HCT116 (cell line): ENCODE results near the gene NSUN2. TPM values are rescaled to one million over a fixed set of nuclear protein-coding genes. Genes with fewer than 3 reads are reported as not detected.

ENCODE experiments used
- ATAC-seq: fragments of 200-7000 bp; cut with Tn5 transposase; 2 replicates; pipeline ENCODE4 v1.9.1; 2020; ENCODE audit warnings: mild to moderate bottlenecking, moderate library complexity
- BruUV-seq: library from RNA; stranded (reverse); fragments of 400-500 nt; replicated peaks from 2 replicates; lab custom pipeline; 2021; lab: Mats Ljungman, UMichigan
- CTCF ChIA-PET: fragments of 300-600 bp; sonication (Branson Sonifier 250); formaldehyde crosslinking; loops from one replicate; lab custom pipeline; 2021; ENCODE audit warnings: antibody characterized with exemption; lab: Charles Lee
- POLR2A ChIA-PET: fragments of 300-600, 350-600 bp; sonication (Branson Sonifier 250); formaldehyde crosslinking; loops from one replicate; lab custom pipeline; 2021; ENCODE audit warnings: antibody characterized with exemption; lab: Charles Lee
- RAD21 ChIA-PET, 2 experiments: fragments of 300-600 bp; sonication (Branson Sonifier 250); formaldehyde crosslinking; loops; one replicate each; lab custom pipeline; 2023; ENCODE audit warnings: low total read pairs in 2 of 2; ENCODE audit not compliant: uncharacterized antibody in 2 of 2, unreplicated experiment in 2 of 2, low non-redundant PET in 1 of 2; lab: Charles Lee
- DNase-seq: peaks from one replicate; pipeline ENCODE4 v3.0.0-alpha.2; 2010; ENCODE audit warnings: low read depth, low spot score
- H2AFZ ChIP-seq: fragments of 200-600 bp; shearing (Covaris generic), sonication (generic); 2 replicates; pipeline ENCODE4 v1.6.1; 2017; ENCODE audit warnings: low read depth, mixed run types, mixed read lengths, antibody characterized with exemption, low read length; ENCODE audit not compliant: poor library complexity, severe bottlenecking
- H3K27ac ChIP-seq: 2 replicates; pipeline ENCODE4 v1.5.1; 2012; ENCODE audit warnings: low read depth, low read length
- H3K27me3 ChIP-seq: fragments of 200-600 bp; sonication (generic); 2 replicates; pipeline ENCODE4 v1.6.1; 2016; ENCODE audit warnings: mixed run types, low read length, mixed read lengths; ENCODE audit not compliant: insufficient read depth
- H3K36me3 ChIP-seq, 2 experiments: fragments of 200-500 bp in 1 of 2; fragments of 200-600 bp in 1 of 2; sonication (Bioruptor generic) in 1 of 2; sonication (generic) in 1 of 2; 2 replicates each; pipeline versions ENCODE4 v1.5.1 to v1.6.1; 2014 to 2016; ENCODE audit warnings: low read length in 2 of 2, inconsistent platforms in 1 of 2, mixed read lengths in 1 of 2, mixed run types in 1 of 2; ENCODE audit not compliant: insufficient read depth in 2 of 2, control insufficient read depth in 1 of 2
- H3K4me1 ChIP-seq, 2 experiments: fragments of 200-600 bp in 1 of 2; sonication (generic) in 1 of 2; 2 replicates each; pipeline versions ENCODE4 v1.5.1 to v1.6.1; 2012 to 2017; ENCODE audit warnings: low read length in 2 of 2, inconsistent platforms in 1 of 2, mild to moderate bottlenecking in 1 of 2, mixed read lengths in 1 of 2, mixed run types in 1 of 2, moderate library complexity in 1 of 2; ENCODE audit not compliant: insufficient read depth in 2 of 2, control insufficient read depth in 1 of 2
- H3K4me2 ChIP-seq: fragments of 200-600 bp; sonication (generic); 2 replicates; pipeline ENCODE4 v1.6.1; 2017; ENCODE audit warnings: mixed run types, low read length, mixed read lengths
- H3K4me3 ChIP-seq, 2 experiments: fragments of 200-600 bp in 1 of 2; sonication (generic) in 1 of 2; replicated peaks in 1 of 2; 2 replicates each; pipeline ENCODE4 v1.5.1; 2011 to 2016; ENCODE audit warnings: low read length in 2 of 2, control low read depth in 1 of 2, low read depth in 1 of 2, mild to moderate bottlenecking in 1 of 2, mixed read lengths in 1 of 2, mixed run types in 1 of 2
- H3K79me2 ChIP-seq: fragments of 200-600 bp; sonication (generic); 2 replicates; pipeline ENCODE4 v1.6.1; 2017; ENCODE audit warnings: mild to moderate bottlenecking, mixed run types, low read length, moderate library complexity, mixed read lengths; ENCODE audit not compliant: insufficient read depth
- H3K9ac ChIP-seq: fragments of 200-600 bp; sonication (generic); 2 replicates; pipeline ENCODE4 v1.6.1; 2016; ENCODE audit warnings: low read length, mixed read lengths
- H3K9me2 ChIP-seq: fragments of 200-600 bp; sonication (generic), shearing (Covaris generic); 2 replicates; pipeline ENCODE4 v1.6.1; 2017; ENCODE audit warnings: mixed run types, mild to moderate bottlenecking, moderate library complexity; ENCODE audit not compliant: insufficient read depth
- H3K9me3 ChIP-seq, 2 experiments: fragments of 200-500 bp in 1 of 2; fragments of 200-600 bp in 1 of 2; sonication (Bioruptor generic) in 1 of 2; sonication (generic) in 1 of 2; 2 replicates each; pipeline ENCODE4 v1.6.1; 2014 to 2017; ENCODE audit warnings: low read length in 2 of 2, mixed read lengths in 2 of 2, inconsistent platforms in 1 of 2, low read depth in 1 of 2, mild to moderate bottlenecking in 1 of 2, mixed run types in 1 of 2, moderate library complexity in 1 of 2; ENCODE audit not compliant: control insufficient read depth in 1 of 2, insufficient read depth in 1 of 2
- H4K20me1 ChIP-seq: fragments of 200-600 bp; sonication (generic), shearing (Covaris generic); 2 replicates; pipeline ENCODE4 v1.6.1; 2017; ENCODE audit warnings: mixed run types, mild to moderate bottlenecking, moderate library complexity; ENCODE audit not compliant: insufficient read depth
- CBX3 ChIP-seq: IDR thresholded peaks from 2 replicates; pipeline ENCODE4 v1.6.1; 2012; ENCODE audit warnings: low read depth
- CEBPB ChIP-seq: IDR thresholded peaks from 2 replicates; pipeline ENCODE4 v1.6.1; 2012; ENCODE audit warnings: low read depth
- EGR1 ChIP-seq: IDR thresholded peaks from 2 replicates; pipeline ENCODE4 v1.6.1; 2012; ENCODE audit warnings: low read depth
- EZH2 ChIP-seq: fragments of 200-600 bp; sonication (generic); IDR thresholded peaks from 2 replicates; pipeline ENCODE4 v1.6.1; 2017; ENCODE audit warnings: antibody characterized with exemption, mixed run types
- EZH2phosphoT487 ChIP-seq: fragments of 200-600 bp; IDR thresholded peaks from 2 replicates; pipeline ENCODE4 v1.6.1; 2018; ENCODE audit warnings: antibody characterized with exemption, borderline replicate concordance
- JUND ChIP-seq: IDR thresholded peaks from 2 replicates; pipeline ENCODE4 v1.6.1; 2012
- POLR2A ChIP-seq: IDR thresholded peaks from 2 replicates; pipeline ENCODE4 v1.7.0; 2011; ENCODE audit warnings: borderline replicate concordance; ENCODE audit not compliant: insufficient read depth, insufficient read length; ENCODE audit errors: extremely low read depth
- RAD21 ChIP-seq: IDR thresholded peaks from 2 replicates; pipeline ENCODE4 v1.6.1; 2012; ENCODE audit warnings: low read depth, mild to moderate bottlenecking
- SIN3A ChIP-seq: IDR thresholded peaks from 2 replicates; pipeline ENCODE4 v1.6.1; 2012; ENCODE audit warnings: low read depth
- YY1 ChIP-seq: IDR thresholded peaks from 2 replicates; pipeline ENCODE4 v1.6.1; 2011; ENCODE audit warnings: low read length, low read depth, moderate library complexity, mild to moderate bottlenecking; ENCODE audit not compliant: insufficient replicate concordance; ENCODE audit errors: extremely low read depth
- ZFX ChIP-seq: fragments of 450-650 bp; IDR thresholded peaks from 2 replicates; pipeline ENCODE4 v1.6.1; 2017
- ZNF274 ChIP-seq: fragments of 200-500 bp; sonication (Bioruptor generic); IDR thresholded peaks from 2 replicates; pipeline ENCODE4 v1.6.1; 2014; ENCODE audit warnings: mild to moderate bottlenecking, low read depth, low read length, inconsistent platforms
- intact Hi-C: fragments of 100-400 bp; cut with micrococcal nuclease; formaldehyde crosslinking; loops from 2 replicates; pipeline ENCODE4 v1.10.0; 2022
- total RNA-seq: library from RNA; stranded (reverse); gene quantifications from one replicate; pipeline ENCODE4 v1.2.1, GENCODE V29; 2021; ENCODE audit not compliant: unreplicated experiment
- TF ChIP-seq, protein P1 (sequence below), 3 experiments: fragments of 200-600 bp in 1 of 3; sonication (generic) in 1 of 3; IDR thresholded peaks in 2 of 3; conservative IDR thresholded peaks in 1 of 3; 2 replicates each; pipeline ENCODE4 v1.5.1; 2012 to 2017; ENCODE audit warnings: low read depth in 2 of 3, low read length in 2 of 3, antibody characterized with exemption in 1 of 3, borderline replicate concordance in 1 of 3, control low read depth in 1 of 3, mild to moderate bottlenecking in 1 of 3, mixed read lengths in 1 of 3, mixed run types in 1 of 3, moderate library complexity in 1 of 3; ENCODE audit not compliant: insufficient read depth in 1 of 3
- TF ChIP-seq, protein P2 (sequence below): IDR thresholded peaks from 2 replicates; pipeline ENCODE4 v1.6.1; 2012; ENCODE audit warnings: low read depth

Gene NSUN2
- total RNA-seq, 1 experiment from 2014 or later = 101 TPM

GRCh38 chr5:6676702-6677101 lies 43.9 kb upstream of the NSUN2 start:
- H3K9ac ChIP-seq = no peak overlapping the region
- no TSS peak for BruUV-seq
- ChIA-PET RAD21 (no interaction called here), CTCF (no interaction called here)
- H3K4me2 ChIP-seq = no peak overlapping the region
- H3K9me2 ChIP-seq = no peaks in the 10 kb centered on the region
- no peaks in the 10 kb centered on the region for H4K20me1 ChIP-seq
- no peaks in the 10 kb centered on the region for H3K9me3 ChIP-seq
- no peak overlapping the region for H3K4me3 ChIP-seq
- intact Hi-C loops = no loop called here
- ATAC-seq = no peak
- 0 out of 4 replicates have a peak, but pooled peaks cover 0 to 8% of the 10 kb centered on the region in 2 experiments for H3K36me3 ChIP-seq
- TF ChIP-seq POLR2A (no peak), CEBPB (no peak), SIN3A (no peak), EZH2 (no peak), ZNF274 (no peak), JUND (no peak), YY1 (no peak), CBX3 (no peak), ZFX (no peak), EZH2phosphoT487 (no peak), RAD21 (no peak), EGR1 (no peak)
- TF ChIP-seq, protein P1, sequence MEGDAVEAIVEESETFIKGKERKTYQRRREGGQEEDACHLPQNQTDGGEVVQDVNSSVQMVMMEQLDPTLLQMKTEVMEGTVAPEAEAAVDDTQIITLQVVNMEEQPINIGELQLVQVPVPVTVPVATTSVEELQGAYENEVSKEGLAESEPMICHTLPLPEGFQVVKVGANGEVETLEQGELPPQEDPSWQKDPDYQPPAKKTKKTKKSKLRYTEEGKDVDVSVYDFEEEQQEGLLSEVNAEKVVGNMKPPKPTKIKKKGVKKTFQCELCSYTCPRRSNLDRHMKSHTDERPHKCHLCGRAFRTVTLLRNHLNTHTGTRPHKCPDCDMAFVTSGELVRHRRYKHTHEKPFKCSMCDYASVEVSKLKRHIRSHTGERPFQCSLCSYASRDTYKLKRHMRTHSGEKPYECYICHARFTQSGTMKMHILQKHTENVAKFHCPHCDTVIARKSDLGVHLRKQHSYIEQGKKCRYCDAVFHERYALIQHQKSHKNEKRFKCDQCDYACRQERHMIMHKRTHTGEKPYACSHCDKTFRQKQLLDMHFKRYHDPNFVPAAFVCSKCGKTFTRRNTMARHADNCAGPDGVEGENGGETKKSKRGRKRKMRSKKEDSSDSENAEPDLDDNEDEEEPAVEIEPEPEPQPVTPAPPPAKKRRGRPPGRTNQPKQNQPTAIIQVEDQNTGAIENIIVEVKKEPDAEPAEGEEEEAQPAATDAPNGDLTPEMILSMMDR (IDR thresholded peaks at IDR 0.05 in 2 of 3, conservative IDR thresholded peaks at IDR 0.05 in 1 of 3; ENCODE audit: borderline replicate concordance in 1 of 3, insufficient read depth in 1 of 3, low read depth in 2 of 3, low read length in 2 of 3) = no peak
- TF ChIP-seq, protein P2, sequence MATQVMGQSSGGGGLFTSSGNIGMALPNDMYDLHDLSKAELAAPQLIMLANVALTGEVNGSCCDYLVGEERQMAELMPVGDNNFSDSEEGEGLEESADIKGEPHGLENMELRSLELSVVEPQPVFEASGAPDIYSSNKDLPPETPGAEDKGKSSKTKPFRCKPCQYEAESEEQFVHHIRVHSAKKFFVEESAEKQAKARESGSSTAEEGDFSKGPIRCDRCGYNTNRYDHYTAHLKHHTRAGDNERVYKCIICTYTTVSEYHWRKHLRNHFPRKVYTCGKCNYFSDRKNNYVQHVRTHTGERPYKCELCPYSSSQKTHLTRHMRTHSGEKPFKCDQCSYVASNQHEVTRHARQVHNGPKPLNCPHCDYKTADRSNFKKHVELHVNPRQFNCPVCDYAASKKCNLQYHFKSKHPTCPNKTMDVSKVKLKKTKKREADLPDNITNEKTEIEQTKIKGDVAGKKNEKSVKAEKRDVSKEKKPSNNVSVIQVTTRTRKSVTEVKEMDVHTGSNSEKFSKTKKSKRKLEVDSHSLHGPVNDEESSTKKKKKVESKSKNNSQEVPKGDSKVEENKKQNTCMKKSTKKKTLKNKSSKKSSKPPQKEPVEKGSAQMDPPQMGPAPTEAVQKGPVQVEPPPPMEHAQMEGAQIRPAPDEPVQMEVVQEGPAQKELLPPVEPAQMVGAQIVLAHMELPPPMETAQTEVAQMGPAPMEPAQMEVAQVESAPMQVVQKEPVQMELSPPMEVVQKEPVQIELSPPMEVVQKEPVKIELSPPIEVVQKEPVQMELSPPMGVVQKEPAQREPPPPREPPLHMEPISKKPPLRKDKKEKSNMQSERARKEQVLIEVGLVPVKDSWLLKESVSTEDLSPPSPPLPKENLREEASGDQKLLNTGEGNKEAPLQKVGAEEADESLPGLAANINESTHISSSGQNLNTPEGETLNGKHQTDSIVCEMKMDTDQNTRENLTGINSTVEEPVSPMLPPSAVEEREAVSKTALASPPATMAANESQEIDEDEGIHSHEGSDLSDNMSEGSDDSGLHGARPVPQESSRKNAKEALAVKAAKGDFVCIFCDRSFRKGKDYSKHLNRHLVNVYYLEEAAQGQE = no peak
- TF ChIP-seq, all 23 proteins: peak for 0
- no peak for DNase-seq
- H2AFZ ChIP-seq = no peak overlapping the region
- H3K79me2 ChIP-seq = no peaks in the 10 kb centered on the region
- H3K27me3 ChIP-seq = no peaks in the 10 kb centered on the region
- H3K4me1 ChIP-seq = peaks cover 0 to 13% of the 10 kb centered on the region in 2 experiments; a peak in 2 of 4 replicates
- POLR2A ChIA-PET = no interaction called here
- H3K27ac ChIP-seq = no peak overlapping the region
